GM23338 (cell line): ENCODE measurements around the gene PPIF. TPM values are rescaled to one million over a fixed set of nuclear protein-coding genes. Genes with fewer than 3 reads are reported as not detected.

ENCODE experiments used
- ATAC-seq: fragments of 200-7000 bp; cut with Tn5 transposase; 3 replicates; pipeline ENCODE4 v1.9.1; 2020
- DNase-seq: peaks from one replicate; pipeline ENCODE4 v3.0.0-alpha.2; 2015; ENCODE audit warnings: low spot score
- H2AFZ ChIP-seq: fragments of 200-600 bp; sonication (generic); 2 replicates; pipeline ENCODE4 v1.8.0; 2016; ENCODE audit warnings: antibody characterized with exemption, mild to moderate bottlenecking, moderate library complexity
- H3F3A ChIP-seq: fragments of 200-600 bp; sonication (generic); replicated peaks from 2 replicates; pipeline ENCODE4 v1.8.0; 2017; ENCODE audit warnings: antibody characterized with exemption, mixed run types, low read depth
- H3K27ac ChIP-seq: fragments of 200-600 bp; sonication (generic); 2 replicates; pipeline ENCODE4 v1.6.1; 2016; ENCODE audit warnings: low read depth
- H3K27me3 ChIP-seq: fragments of 200-600 bp; sonication (generic); 2 replicates; pipeline ENCODE4 v1.8.0; 2016; ENCODE audit warnings: mild to moderate bottlenecking, mixed run types, moderate library complexity; ENCODE audit not compliant: insufficient read depth
- H3K36me3 ChIP-seq: fragments of 200-600 bp; sonication (generic); 2 replicates; pipeline ENCODE4 v1.8.0; 2016; ENCODE audit warnings: mild to moderate bottlenecking; ENCODE audit not compliant: insufficient read depth
- H3K4me1 ChIP-seq: fragments of 200-600 bp; sonication (generic); 2 replicates; pipeline ENCODE4 v1.8.0; 2016; ENCODE audit warnings: mild to moderate bottlenecking, moderate library complexity; ENCODE audit not compliant: insufficient read depth
- H3K4me2 ChIP-seq: fragments of 200-600 bp; sonication (generic); 2 replicates; pipeline ENCODE4 v1.7.1; 2017; ENCODE audit warnings: mixed run types
- H3K4me3 ChIP-seq: fragments of 200-600 bp; sonication (generic); 2 replicates; pipeline ENCODE4 v1.6.1; 2016; ENCODE audit warnings: mixed run types
- H3K79me2 ChIP-seq: fragments of 200-600 bp; sonication (generic); replicated peaks from 2 replicates; pipeline ENCODE4 v1.8.0; 2017; ENCODE audit warnings: mild to moderate bottlenecking; ENCODE audit not compliant: insufficient read depth
- H3K9me2 ChIP-seq: fragments of 200-600 bp; sonication (generic); 2 replicates; pipeline ENCODE4 v1.8.0; 2017; ENCODE audit not compliant: insufficient read depth
- H4K20me1 ChIP-seq: fragments of 200-600 bp; sonication (generic); replicated peaks from 2 replicates; pipeline ENCODE4 v1.8.0; 2017; ENCODE audit warnings: mild to moderate bottlenecking; ENCODE audit not compliant: insufficient read depth
- H3K27ac Mint-ChIP-seq: 2 replicates; pipeline ENCODE4 v1.8.0; 2020; ENCODE audit warnings: inconsistent platforms, mild to moderate bottlenecking, moderate library complexity, mixed read lengths
- H3K27me3 Mint-ChIP-seq: 3 replicates; pipeline ENCODE4 v1.8.0; 2022; ENCODE audit warnings: low read depth, mild to moderate bottlenecking, moderate library complexity, mixed read lengths, inconsistent platforms; ENCODE audit not compliant: insufficient read depth, poor library complexity
- H3K36me3 Mint-ChIP-seq: 3 replicates; pipeline ENCODE4 v1.8.0; 2021; ENCODE audit warnings: low read depth, mild to moderate bottlenecking, inconsistent platforms, moderate library complexity, mixed read lengths
- H3K4me1 Mint-ChIP-seq: 3 replicates; pipeline ENCODE4 v1.8.0; 2020; ENCODE audit warnings: mild to moderate bottlenecking, inconsistent platforms, mixed read lengths
- H3K4me3 Mint-ChIP-seq: 3 replicates; pipeline ENCODE4 v1.8.0; 2021; ENCODE audit warnings: moderate library complexity, mild to moderate bottlenecking, inconsistent platforms, mixed read lengths
- H3K9me3 Mint-ChIP-seq: 3 replicates; pipeline ENCODE4 v1.8.0; 2020; ENCODE audit warnings: moderate library complexity, mild to moderate bottlenecking, inconsistent platforms, mixed read lengths
- CTCF ChIP-seq, 2 experiments: fragments of 200-600 bp in 1 of 2; sonication (generic) in 1 of 2; conservative IDR thresholded peaks; 2 replicates each; pipeline versions ENCODE4 v1.5.1 to v1.6.1; 2016 to 2017; ENCODE audit warnings: antibody characterized with exemption in 2 of 2, low read depth in 2 of 2, mild to moderate bottlenecking in 2 of 2, moderate library complexity in 1 of 2
- EZH2 ChIP-seq: fragments of 200-600 bp; sonication (generic); IDR thresholded peaks from one replicate; pipeline ENCODE4 v1.8.0; 2017; ENCODE audit warnings: antibody characterized with exemption, mild to moderate bottlenecking, low read depth; ENCODE audit not compliant: unreplicated experiment
- EZH2phosphoT487 ChIP-seq: fragments of 200-600 bp; sonication (generic); IDR thresholded peaks from one replicate; pipeline ENCODE4 v1.8.1; 2018; ENCODE audit warnings: antibody characterized with exemption; ENCODE audit not compliant: unreplicated experiment
- POLR2AphosphoS5 ChIP-seq: IDR thresholded peaks from 2 replicates; pipeline ENCODE4 v1.6.1; 2016; ENCODE audit warnings: antibody characterized with exemption, low read depth
- REST ChIP-seq: IDR thresholded peaks from one replicate; pipeline ENCODE4 v1.6.1; 2018; ENCODE audit warnings: antibody characterized with exemption; ENCODE audit not compliant: unreplicated experiment
- STAT1 ChIP-seq: IDR thresholded peaks from one replicate; pipeline ENCODE4 v1.6.1; 2016; ENCODE audit warnings: antibody characterized with exemption; ENCODE audit not compliant: unreplicated experiment
- ZNF462 ChIP-seq: fragments of 250-450 bp; sonication (Bioruptor Pico); IDR thresholded peaks from 2 replicates; pipeline ENCODE4 v1.5.0; 2020; ENCODE audit warnings: mild to moderate bottlenecking, moderate library complexity
- polyA plus RNA-seq: library from polyadenylated mRNA; unstranded; fragments of >200 nt; fragmentation: Nextera tagmentation; extraction: Ambion mirVana; gene quantifications from 2 replicates; pipeline ENCODE4 v1.2.1, GENCODE V29; 2016
- total RNA-seq: library from RNA; depleted of rRNA; stranded (reverse); fragments of >200 nt; shearing (Covaris generic); gene quantifications from 2 replicates; pipeline ENCODE4 v1.2.3, GENCODE V29; 2014

Gene PPIF
- total and polyA plus RNA-seq, 2 experiments from 2014 or later, result 32.1 to 43.6 TPM

- no peak for TF ChIP-seq ZNF462
- TF ChIP-seq EZH2phosphoT487, result no peak
- TF ChIP-seq EZH2, result no peak
These were observed 44.2 kb downstream of the PPIF start (continued) for GRCh38 chr10:79391231-79392019.

GRCh38 chr10:79392020-79392398 lies 44.7 kb downstream of the PPIF start:
- Histone ChIP-seq H3K4me1 (no peaks in the 10 kb centered on the region), H3K27me3 (no peaks in the 10 kb centered on the region), H3K4me2 (no peak overlapping the region), H3K4me3 (no peak overlapping the region), H3K36me3 (no peaks in the 10 kb centered on the region), H3F3A (no peaks in the 10 kb centered on the region), H3K9me2 (no peaks in the 10 kb centered on the region), H3K79me2 (no peaks in the 10 kb centered on the region), H2AFZ (no peak overlapping the region), H4K20me1 (no peaks in the 10 kb centered on the region), H3K27ac (no peak overlapping the region)
- H3K27ac Mint-ChIP-seq, result no peak overlapping the region
- ATAC-seq, result no peak
- H3K27me3 Mint-ChIP-seq, result peaks cover 2% of the 10 kb centered on the region
- no peak overlapping the region for H3K4me3 Mint-ChIP-seq
- H3K36me3 Mint-ChIP-seq, result no peaks in the 10 kb centered on the region
- H3K9me3 Mint-ChIP-seq, result no peaks in the 10 kb centered on the region
- no peak for DNase-seq
- H3K4me1 Mint-ChIP-seq, result no peaks in the 10 kb centered on the region
- no peak for TF ChIP-seq CTCF (conservative IDR thresholded peaks at IDR 0.05; ENCODE audit: low read depth in 2 of 2)
- TF ChIP-seq POLR2AphosphoS5, result no peak
- TF ChIP-seq STAT1, result no peak
- no peak for TF ChIP-seq REST
